Measurements from ENCODE around the gene RPL38.
"Not testable (repeated sequence)": the region's sequence is repeated elsewhere in the genome, so short reads cannot be mapped to it uniquely, and the experiment has no call there.

Gene RPL38

GRCh38 chr17:74185571-74186185, 17.8 kb upstream of the RPL38 start:
- DNase-seq, result no peak

- no peak for DNase-seq
These were observed 17.0 kb upstream of the RPL38 start for GRCh38 chr17:74186498-74186897.

GRCh38 chr17:74187761-74188160, 15.7 kb upstream of the RPL38 start:
- DNase-seq, result no peak

- not testable (repeated sequence) for DNase-seq
These were observed 14.8 kb upstream of the RPL38 start for GRCh38 chr17:74188687-74189086.

- DNase-seq, result no peak
These were observed 13.3 kb upstream of the RPL38 start for GRCh38 chr17:74190154-74190553.

- no peak for DNase-seq
These were observed 12.6 kb upstream of the RPL38 start for GRCh38 chr17:74190807-74191406.

GRCh38 chr17:74192950-74193781, 10.3 kb upstream of the RPL38 start:
- DNase-seq, result no peak

- DNase-seq, result no peak
These were observed 8.8 kb upstream of the RPL38 start for GRCh38 chr17:74194682-74195081.

- no peak for DNase-seq
These were observed 6.7 kb upstream of the RPL38 start for GRCh38 chr17:74196541-74197317.

GRCh38 chr17:74197801-74198200, 5.7 kb upstream of the RPL38 start:
- no peak for DNase-seq

- no peak for DNase-seq
These were observed 4.8 kb upstream of the RPL38 start for GRCh38 chr17:74198694-74199093.

GRCh38 chr17:74199306-74200092, 4.0 kb upstream of the RPL38 start:
- DNase-seq, result peak; percentile 53

- DNase-seq, result no peak
These were observed 3.4 kb upstream of the RPL38 start for GRCh38 chr17:74200112-74200511.

- DNase-seq, result no peak
These were observed 2.2 kb upstream of the RPL38 start for GRCh38 chr17:74201250-74201649.

- no peak for DNase-seq
These were observed 1.5 kb upstream of the RPL38 start for GRCh38 chr17:74201948-74202347.

GRCh38 chr17:74202938-74203337, 540 bp upstream of the RPL38 start:
- DNase-seq, result no peak

- DNase-seq, result no peak
These were observed 996 bp downstream of the RPL38 start for GRCh38 chr17:74204474-74204873.

- DNase-seq, result no peak
These were observed 1.8 kb downstream of the RPL38 start for GRCh38 chr17:74205274-74205673.

GRCh38 chr17:74206332-74206818, 2.9 kb downstream of the RPL38 start:
- no peak for DNase-seq

- peak; percentile 81 for DNase-seq
These were observed 7.0 kb downstream of the RPL38 start for GRCh38 chr17:74210191-74211140.

All from activated gamma-delta T cell treated with Interleukin-2 at 50 U/mL for 16 hours (primary cell).